Aorta (tissue), 5 donors: ENCODE results near the gene FIGNL2. TPM values are rescaled to one million over a fixed set of nuclear protein-coding genes. Genes with fewer than 3 reads are reported as not detected.

Experiments
- ATAC-seq: fragments of 200-7000 bp; cut with Tn5 transposase; one replicate; pipeline ENCODE4 v1.9.1; 2022; ENCODE audit warnings: moderate library complexity; ENCODE audit not compliant: low FRiP score
- DNase-seq, 2 donors: peaks; one replicate each; pipeline ENCODE4 v3.0.0-alpha.2; 2020
- H3K27ac ChIP-seq, 2 donors: one replicate each; pipeline ENCODE4 v1.5.1; 2013; ENCODE audit warnings: low read length in 2 of 2, mild to moderate bottlenecking in 2 of 2, moderate library complexity in 2 of 2, control low read depth in 1 of 2, inconsistent platforms in 1 of 2, low read depth in 1 of 2
- H3K27me3 ChIP-seq, 2 donors: one replicate each; pipeline ENCODE4 v1.6.1; 2013; ENCODE audit warnings: control low read depth in 1 of 2, low read length in 1 of 2, mild to moderate bottlenecking in 1 of 2, moderate library complexity in 1 of 2; ENCODE audit not compliant: insufficient read depth in 2 of 2, control insufficient read depth in 1 of 2
- H3K36me3 ChIP-seq, 2 donors: one replicate each; pipeline ENCODE4 v1.6.1; 2013; ENCODE audit warnings: control low read depth in 1 of 2, low read length in 1 of 2, mild to moderate bottlenecking in 1 of 2; ENCODE audit not compliant: insufficient read depth in 2 of 2, control insufficient read depth in 1 of 2
- H3K4me1 ChIP-seq, 2 donors: one replicate each; pipeline ENCODE4 v1.6.1; 2013; ENCODE audit warnings: low read length in 2 of 2, control low read depth in 1 of 2, mild to moderate bottlenecking in 1 of 2, moderate library complexity in 1 of 2; ENCODE audit not compliant: insufficient read depth in 2 of 2, control insufficient read depth in 1 of 2
- H3K4me3 ChIP-seq, 2 donors: one replicate each; pipeline ENCODE4 v1.5.1; 2013; ENCODE audit warnings: low read length in 2 of 2, control low read depth in 1 of 2, mild to moderate bottlenecking in 1 of 2
- H3K9me3 ChIP-seq: one replicate; pipeline ENCODE4 v1.6.1; 2013; ENCODE audit warnings: mild to moderate bottlenecking, low read length; ENCODE audit not compliant: control insufficient read depth
- WGBS, 2 donors: extraction: QIAGEN DNeasy Blood & Tissue Kit; methylation state at CpG; one replicate each; pipeline ENCODE4 v1.1.7; 2013; 5-methylcytosine and 5-hydroxymethylcytosine counted together
- intact Hi-C, 2 donors: fragments of 100-400 bp; cut with DNase I; formaldehyde crosslinking; loops; one replicate each; pipeline versions ENCODE4 v1.14.2 to v1.15.0; 2022
- polyA plus RNA-seq, 2 donors: library from polyadenylated mRNA; stranded (reverse); fragments of 200-250 nt; gene quantifications; one replicate each; pipeline ENCODE4 v1.2.3, GENCODE V29; 2013
- total RNA-seq, 2 donors: library from RNA; stranded (reverse); fragmentation: NEBNext Ultra II Directional; extraction: Animal tissue kit (Norgen Biotek cat#: 25700); gene quantifications; one replicate each; pipeline ENCODE4 v1.2.1, GENCODE V29; 2021
- donor health status: healthy with polysubstance abuse.
- donor health status: Bipolar disorder and iron deficiency.
- donor health status: DM: no; HTN: no; CAD: no.
- donor health status: DM: no; HTN: no; CAD: no.
- donor health status: DM: yes; HTN: yes; CAD: no.

Gene FIGNL2
- total and polyA plus RNA-seq, 4 donors, result 0.08 to 2.1 (median 1.0) TPM; not detected in 1

- DNase-seq (no peak), ATAC-seq (no peak)
- Histone ChIP-seq H3K4me1 (no peaks in the 10 kb centered on the region), H3K9me3 (no peaks in the 10 kb centered on the region), H3K27ac (no peak overlapping the region), H3K4me3 (no peak overlapping the region), H3K27me3 (peaks cover 0 to 3% of the 10 kb centered on the region in 2 donors), H3K36me3 (no peaks in the 10 kb centered on the region)
- intact Hi-C loops, result loop anchor here in 1 of 2 donors (10.0 kb wide), 1 partner anchor 284 kb away; no protein-coding TSS in a partner anchor
- 76 to 81% methylated on average over 4 of the region's 4 CpGs for WGBS, 2 donors
Observed at GRCh38 chr12:51818566-51819300, 29.8 kb downstream of the FIGNL2 start.

- intact Hi-C loops, result loop anchor here in 1 of 2 donors (10.0 kb wide), 1 partner anchor 283 kb away; no protein-coding TSS in a partner anchor
Observed at GRCh38 chr12:51818086-51818485, 30.4 kb downstream of the FIGNL2 start.

GRCh38 chr12:51817027-51817953 is 31.2 kb downstream of the FIGNL2 start:
- H3K4me1 ChIP-seq, result no peaks in the 10 kb centered on the region
- 91 to 93% methylated on average over 10 of the region's 10 CpGs for WGBS, 2 donors
- intact Hi-C loops, result loop anchor here in 1 of 2 donors (10.0 kb wide), 1 partner anchor 282 kb away; no protein-coding TSS in a partner anchor
- ATAC-seq (no peak), DNase-seq (no peak)
- peaks cover 0 to 3% of the 10 kb centered on the region in 2 donors for H3K27me3 ChIP-seq
- no peak overlapping the region for H3K27ac ChIP-seq
- H3K4me3 ChIP-seq, result no peak overlapping the region
- H3K36me3 ChIP-seq, result no peaks in the 10 kb centered on the region
- H3K9me3 ChIP-seq, result no peaks in the 10 kb centered on the region

More at GRCh38 chr12:51818086-51818485, 30.4 kb downstream of the FIGNL2 start:
- Histone ChIP-seq H3K4me3 (no peak overlapping the region), H3K27ac (no peak overlapping the region), H3K4me1 (no peaks in the 10 kb centered on the region), H3K9me3 (no peaks in the 10 kb centered on the region), H3K36me3 (no peaks in the 10 kb centered on the region), H3K27me3 (peaks cover 0 to 3% of the 10 kb centered on the region in 2 donors)
- WGBS, 2 donors, result 86 to 87% methylated on average over 5 of the region's 5 CpGs
- no peak for DNase-seq
- no peak for ATAC-seq

GRCh38 chr12:51815571-51815970 is 32.9 kb downstream of the FIGNL2 start:
- Histone ChIP-seq H3K27me3 (no peaks in the 10 kb centered on the region), H3K9me3 (no peaks in the 10 kb centered on the region), H3K36me3 (no peaks in the 10 kb centered on the region), H3K4me1 (no peaks in the 10 kb centered on the region), H3K4me3 (no peak overlapping the region), H3K27ac (no peak overlapping the region)
- intact Hi-C loops, result loop anchor here in 1 of 2 donors (10.0 kb wide), 1 partner anchor 281 kb away; no protein-coding TSS in a partner anchor
- ATAC-seq (no peak), DNase-seq (no peak)
- 93 to 94% methylated on average over 6 of the region's 6 CpGs for WGBS, 2 donors

GRCh38 chr12:51814311-51815088 is 34.0 kb downstream of the FIGNL2 start:
- no peak overlapping the region for H3K27ac ChIP-seq
- H3K4me3 ChIP-seq, result peak overlapping the region; percentile 9 to 36
- H3K27me3 ChIP-seq, result no peaks in the 10 kb centered on the region
- no peaks in the 10 kb centered on the region for H3K9me3 ChIP-seq
- H3K4me1 ChIP-seq, result no peaks in the 10 kb centered on the region
- ATAC-seq (peak; percentile 87), DNase-seq (peak; percentile 87 to 92)
- intact Hi-C loops, result loop anchor here in 1 of 2 donors (10.0 kb wide), 1 partner anchor 280 kb away; no protein-coding TSS in a partner anchor
- H3K36me3 ChIP-seq, result no peaks in the 10 kb centered on the region
- 5 to 6% methylated on average over 65 to 100 of the region's 100 CpGs for WGBS, 2 donors

- no peak overlapping the region for H3K27ac ChIP-seq
Observed at GRCh38 chr12:51813931-51814310, 34.6 kb downstream of the FIGNL2 start.

GRCh38 chr12:51812871-51813270 is 35.6 kb downstream of the FIGNL2 start:
- intact Hi-C loops, result loop anchor here in 1 of 2 donors (10.0 kb wide), 1 partner anchor 278 kb away; no protein-coding TSS in a partner anchor
- ATAC-seq (no peak), DNase-seq (no peak)
- Histone ChIP-seq H3K36me3 (no peaks in the 10 kb centered on the region), H3K4me1 (no peaks in the 10 kb centered on the region), H3K4me3 (no peak overlapping the region), H3K27ac (no peak overlapping the region), H3K9me3 (no peaks in the 10 kb centered on the region), H3K27me3 (no peaks in the 10 kb centered on the region)
- 92 to 93% methylated on average over 13 of the region's 13 CpGs for WGBS, 2 donors

More at GRCh38 chr12:51813931-51814310, 34.6 kb downstream of the FIGNL2 start:
- Histone ChIP-seq H3K27me3 (no peaks in the 10 kb centered on the region), H3K4me3 (peak overlapping the region in 1 of 2 donors; percentile 36), H3K36me3 (no peaks in the 10 kb centered on the region), H3K9me3 (no peaks in the 10 kb centered on the region), H3K4me1 (no peaks in the 10 kb centered on the region)
- intact Hi-C loops, result loop anchor here in 1 of 2 donors (10.0 kb wide), 1 partner anchor 279 kb away; no protein-coding TSS in a partner anchor
- DNase-seq, result no peak
- WGBS, 2 donors, result 16% methylated on average over 31 to 34 of the region's 34 CpGs
- no peak for ATAC-seq
